GM12878 (cell line): ENCODE results near the gene PERP. TPM values are rescaled to one million over a fixed set of nuclear protein-coding genes. Genes with fewer than 3 reads are reported as not detected.
"Not testable (repeated sequence)": the region's sequence is repeated elsewhere in the genome, so short reads cannot be mapped to it uniquely, and the experiment has no call there.

Experiments
- ATAC-seq: fragments of 200-7000 bp; cut with Tn5 transposase; 3 replicates; pipeline ENCODE4 v1.9.1; 2020; ENCODE audit warnings: mild to moderate bottlenecking, moderate library complexity
- BruUV-seq: library from RNA; stranded (reverse); fragments of 400-500 nt; replicated peaks from 2 replicates; lab custom pipeline; 2021; lab: Mats Ljungman, UMichigan
- CTCF ChIA-PET: fragments of 300-600 bp; sonication (Branson Sonifier 250); formaldehyde crosslinking; extraction: SDS; loops from one replicate; lab custom pipeline; 2021; ENCODE audit warnings: inconsistent platforms; lab: Yijun Ruan, JAX
- POLR2A ChIA-PET: fragments of 350-600 bp; formaldehyde crosslinking; extraction: SDS; loops from one replicate; lab custom pipeline; 2021; ENCODE audit warnings: inconsistent platforms; lab: Charles Lee
- RAD21 ChIA-PET: fragments of 300-600 bp; sonication (Branson Sonifier 250); formaldehyde crosslinking; loops from one replicate; lab custom pipeline; 2023; ENCODE audit warnings: antibody characterized with exemption; ENCODE audit not compliant: unreplicated experiment; lab: Charles Lee
- SMC1A ChIA-PET: fragments of 300-600 bp; sonication (Branson Sonifier 250); formaldehyde crosslinking; loops from one replicate; lab custom pipeline; 2023; ENCODE audit not compliant: unreplicated experiment, uncharacterized antibody; lab: Charles Lee
- DNase-seq: peaks from one replicate; pipeline ENCODE4 v3.0.0-alpha.2; 2011; ENCODE audit warnings: low read depth, low spot score
- FAIRE-seq: peaks from 3 replicates; lab custom pipeline; 2011; peaks lifted over from hg19 to GRCh38; lab: Jason Lieb, UNC
- H2AFZ ChIP-seq: 2 replicates; pipeline ENCODE4 v1.6.0; 2011; ENCODE audit warnings: low read depth, low read length, control low read depth; ENCODE audit not compliant: control insufficient read depth
- H3K27ac ChIP-seq: 2 replicates; pipeline ENCODE4 v1.5.1; 2011; ENCODE audit warnings: control low read depth; ENCODE audit not compliant: control insufficient read depth, insufficient read depth
- H3K27me3 ChIP-seq, 2 experiments: replicated peaks in 1 of 2; 2 replicates each; pipeline versions ENCODE4 v1.6.0 to v1.6.1; 2011; ENCODE audit warnings: low read length in 1 of 2; ENCODE audit not compliant: control insufficient read depth in 2 of 2, insufficient read depth in 2 of 2
- H3K36me3 ChIP-seq, 2 experiments: 2 replicates each; pipeline ENCODE4 v1.5.1; 2011; ENCODE audit warnings: low read length in 1 of 2; ENCODE audit not compliant: control insufficient read depth in 2 of 2, insufficient read depth in 2 of 2
- H3K4me1 ChIP-seq: 2 replicates; pipeline ENCODE4 v1.6.1; 2011; ENCODE audit warnings: mild to moderate bottlenecking, low read length, moderate library complexity, mixed read lengths; ENCODE audit not compliant: control insufficient read depth, insufficient read depth
- H3K4me2 ChIP-seq: 2 replicates; pipeline ENCODE4 v1.6.0; 2011; ENCODE audit warnings: control low read depth; ENCODE audit not compliant: control insufficient read depth, insufficient read depth
- H3K4me3 ChIP-seq: fragments of 200-600 bp; sonication (generic); 2 replicates; pipeline ENCODE4 v1.5.1; 2016
- H3K79me2 ChIP-seq: 2 replicates; pipeline ENCODE4 v1.6.0; 2011; ENCODE audit warnings: low read length; ENCODE audit not compliant: control insufficient read depth, insufficient read depth
- H3K9ac ChIP-seq: 2 replicates; pipeline ENCODE4 v1.8.0; 2011; ENCODE audit warnings: low read length, control low read depth, mixed read lengths; ENCODE audit not compliant: control insufficient read depth, insufficient read depth
- H3K9me3 ChIP-seq: replicated peaks from 3 replicates; pipeline ENCODE4 v1.5.1; 2011; ENCODE audit warnings: mild to moderate bottlenecking, low read length; ENCODE audit not compliant: control insufficient read depth, insufficient read depth
- H4K20me1 ChIP-seq: 2 replicates; pipeline ENCODE4 v1.6.0; 2011; ENCODE audit not compliant: control insufficient read depth, insufficient read depth
- FOXM1 ChIP-seq: IDR thresholded peaks from 2 replicates; pipeline ENCODE4 v1.6.1; 2012; ENCODE audit warnings: low read depth, mild to moderate bottlenecking, inconsistent platforms, low read length, moderate library complexity
- IRF3 ChIP-seq: fragments of 450-650 bp; IDR thresholded peaks from 2 replicates; pipeline ENCODE4 v1.6.1; 2014; ENCODE audit warnings: mild to moderate bottlenecking
- RAD51 ChIP-seq: fragments of 450-650 bp; IDR thresholded peaks from 2 replicates; pipeline ENCODE4 v1.6.1; 2016; ENCODE audit warnings: moderate library complexity, mild to moderate bottlenecking, inconsistent platforms
- SIN3A ChIP-seq: IDR thresholded peaks from 2 replicates; pipeline ENCODE4 v1.6.1; 2012; ENCODE audit warnings: low read depth, low read length, improper control_type of control experiment
- STAT3 ChIP-seq: IDR thresholded peaks from 2 replicates; pipeline ENCODE4 v1.6.1; 2011; ENCODE audit warnings: low read depth, low read length, improper control_type of control experiment
- ZNF592 ChIP-seq: fragments of 450-650 bp; IDR thresholded peaks from 2 replicates; pipeline ENCODE4 v1.6.1; 2017; ENCODE audit warnings: mild to moderate bottlenecking, moderate library complexity
- in situ Hi-C: fragments of 300-500 bp; cut with MboI; formaldehyde crosslinking; loops from 9 replicates; pipeline ENCODE4 v1.14.3; 2018; ENCODE audit warnings: mixed read lengths
- intact Hi-C: fragments of 100-400 bp; cut with micrococcal nuclease; formaldehyde crosslinking; loops from one replicate; pipeline ENCODE4 v1.14.2; 2022; ENCODE audit not compliant: unreplicated experiment
- polyA plus RNA-seq, 11 experiments: library from polyadenylated mRNA; depleted of rRNA in 4 of 11; unstranded in 6 of 11; stranded (reverse) in 5 of 11; fragments of >200 nt; fragmentation: Nextera tagmentation in 4 of 11; fragmentation: Illumina TruSeq in 1 of 11; extraction: Ambion mirVana in 4 of 11; extraction: Trizol in 1 of 11; gene quantifications; 1 replicate in 1 of 11; 2 replicates in 10 of 11; pipeline versions ENCODE4 v1.2.1 to v1.2.3, GENCODE V29; 2011 to 2016; ENCODE audit warnings: inconsistent platforms in 2 of 11, missing spikeins in 2 of 11, low read depth in 1 of 11
- total RNA-seq, 4 experiments: library from RNA; depleted of rRNA in 3 of 4; stranded (reverse); fragments of >200 nt in 3 of 4; fragmentation: Illumina TruSeq in 1 of 4; extraction: Trizol in 1 of 4; gene quantifications; 2 replicates each; pipeline versions ENCODE4 v1.2.1 to v1.2.3, GENCODE V29; 2013 to 2021

Gene PERP
- total and polyA plus RNA-seq, 10 of the 15 experiments (the other 5 are each of a cell fraction or from before 2014, with no cell fraction given): 0.37 to 2.4 (median 0.75) TPM

- TF ChIP-seq STAT3 (no peak), RAD51 (no peak), ZNF592 (no peak), FOXM1 (no peak), SIN3A (no peak), IRF3 (no peak)
These were observed 25.0 kb downstream of the PERP start (continued) for GRCh38 chr6:138082232-138082631.

- ATAC-seq, H3K27me3 ChIP-seq, in situ Hi-C loops, H3K36me3 ChIP-seq, H4K20me1 ChIP-seq, H3K4me1 ChIP-seq, POLR2A ChIA-PET, H3K79me2 ChIP-seq, H3K9me3 ChIP-seq, BruUV-seq, H3K9ac ChIP-seq, H3K4me2 ChIP-seq, intact Hi-C loops, H3K4me3 ChIP-seq, H3K27ac ChIP-seq, DNase-seq, FAIRE-seq, RAD21 ChIA-PET, H2AFZ ChIP-seq: not testable (repeated sequence)
- ChIA-PET CTCF (interaction anchor here (0.7 to 1.4 kb wide), 5 partner anchors 12 to 430 kb away, joined by 3 to 4 read pairs (median 3); no protein-coding TSS in a partner anchor), SMC1A (interaction anchor here (0.8 kb wide), 1 partner anchor 16 kb away, joined by 3 read pairs; no protein-coding TSS in a partner anchor)
These were observed 27.7 kb downstream of the PERP start for GRCh38 chr6:138079556-138079955.
